SK-N-SH (cell line): ENCODE results near the gene ASB5. TPM values are rescaled to one million over a fixed set of nuclear protein-coding genes. Genes with fewer than 3 reads are reported as not detected.

ENCODE experiments used
- CTCF ChIA-PET: fragments of 300-600, 350-600 bp; formaldehyde crosslinking; extraction: SDS; loops from one replicate; lab custom pipeline; 2021; lab: Yijun Ruan, JAX
- POLR2A ChIA-PET: fragments of 350-600 bp; sonication (Branson Sonifier 250); formaldehyde crosslinking; extraction: SDS; loops from one replicate; lab custom pipeline; 2020; ENCODE audit warnings: antibody characterized with exemption, inconsistent platforms; lab: Yijun Ruan, JAX
- DNase-seq: peaks from one replicate; pipeline ENCODE4 v3.0.0; 2012
- H2AFZ ChIP-seq: fragments of 200-600 bp; sonication (generic); 2 replicates; pipeline ENCODE4 v1.8.1; 2016; ENCODE audit warnings: antibody characterized with exemption, mild to moderate bottlenecking, low read depth
- H3F3A ChIP-seq: fragments of 200-600 bp; sonication (generic); replicated peaks from 2 replicates; pipeline ENCODE3; 2016; ENCODE audit warnings: antibody characterized with exemption, mild to moderate bottlenecking; ENCODE audit not compliant: insufficient read depth
- H3K27ac ChIP-seq, 2 experiments: fragments of 200-500 bp in 1 of 2; fragments of 200-600 bp in 1 of 2; sonication (Bioruptor generic) in 1 of 2; sonication (generic), shearing (Covaris generic) in 1 of 2; 2 replicates each; pipeline versions ENCODE4 v1.5.1 to v1.6.1; 2014 to 2016; ENCODE audit warnings: low read depth in 2 of 2, inconsistent platforms in 1 of 2, low read length in 1 of 2, mild to moderate bottlenecking in 1 of 2, mixed read lengths in 1 of 2
- H3K27me3 ChIP-seq: fragments of 200-600 bp; sonication (generic), shearing (Covaris generic); 2 replicates; pipeline ENCODE4 v1.6.1; 2016; ENCODE audit warnings: mixed run types; ENCODE audit not compliant: insufficient read depth
- H3K36me3 ChIP-seq, 2 experiments: fragments of 200-500 bp in 1 of 2; fragments of 200-600 bp in 1 of 2; sonication (Bioruptor generic) in 1 of 2; sonication (generic) in 1 of 2; replicated peaks in 1 of 2; 2 replicates each; pipeline versions ENCODE3 to v1.5.1; 2014 to 2016; ENCODE audit warnings: low read length in 1 of 2, mild to moderate bottlenecking in 1 of 2; ENCODE audit not compliant: insufficient read depth in 2 of 2, control insufficient read depth in 1 of 2
- H3K4me1 ChIP-seq, 2 experiments: fragments of 200-500 bp in 1 of 2; fragments of 200-600 bp in 1 of 2; sonication (Bioruptor generic) in 1 of 2; sonication (generic), shearing (Covaris generic) in 1 of 2; 2 replicates each; pipeline versions ENCODE4 v1.5.1 to v1.6.1; 2014 to 2016; ENCODE audit warnings: low read depth in 1 of 2, low read length in 1 of 2, mixed run types in 1 of 2; ENCODE audit not compliant: insufficient read depth in 2 of 2, control insufficient read depth in 1 of 2
- H3K4me2 ChIP-seq: fragments of 200-600 bp; sonication (generic), shearing (Covaris generic); 2 replicates; pipeline ENCODE4 v1.6.1; 2017; ENCODE audit warnings: mixed run types
- H3K4me3 ChIP-seq, 2 experiments: fragments of 200-500 bp in 1 of 2; fragments of 200-600 bp in 1 of 2; sonication (Bioruptor generic) in 1 of 2; sonication (generic), shearing (Covaris generic) in 1 of 2; 2 replicates each; pipeline versions ENCODE4 v1.5.1 to v1.8.1; 2014 to 2016; ENCODE audit warnings: low read depth in 2 of 2, inconsistent platforms in 1 of 2, low read length in 1 of 2, mild to moderate bottlenecking in 1 of 2, mixed read lengths in 1 of 2, moderate library complexity in 1 of 2
- H3K79me2 ChIP-seq: fragments of 200-600 bp; sonication (generic); 2 replicates; pipeline ENCODE4 v1.8.1; 2017; ENCODE audit warnings: mild to moderate bottlenecking; ENCODE audit not compliant: insufficient read depth
- H3K9ac ChIP-seq: fragments of 200-600 bp; sonication (generic); 2 replicates; pipeline ENCODE4 v1.6.1; 2017; ENCODE audit warnings: mixed run types
- H3K9me2 ChIP-seq: fragments of 200-600 bp; sonication (generic); 2 replicates; pipeline ENCODE4 v1.6.1; 2017; ENCODE audit warnings: mixed run types
- H3K9me3 ChIP-seq: fragments of 200-600 bp; sonication (generic); 2 replicates; pipeline ENCODE4 v1.6.1; 2017; ENCODE audit warnings: mixed run types, mild to moderate bottlenecking, moderate library complexity
- H4K20me1 ChIP-seq: fragments of 200-600 bp; sonication (generic); 2 replicates; pipeline ENCODE4 v1.6.1; 2017; ENCODE audit warnings: mild to moderate bottlenecking, mixed run types; ENCODE audit not compliant: insufficient read depth
- FOXJ3 ChIP-seq: sonication (generic); formaldehyde crosslinking; IDR thresholded peaks from 2 replicates; pipeline ENCODE4 v1.5.1; 2020; ENCODE audit warnings: mild to moderate bottlenecking, missing genetic modification reagents
- FOXM1 ChIP-seq: IDR thresholded peaks from 2 replicates; pipeline ENCODE4 v1.4.0; 2012; ENCODE audit warnings: low read depth, mild to moderate bottlenecking
- GATA2 ChIP-seq: sonication (generic); formaldehyde crosslinking; IDR thresholded peaks from 2 replicates; pipeline ENCODE4 v1.5.0; 2020; ENCODE audit warnings: mild to moderate bottlenecking, missing genetic modification reagents
- IRF3 ChIP-seq: fragments of 150-350 bp; IDR thresholded peaks from 2 replicates; pipeline ENCODE4 v1.6.1; 2016; ENCODE audit warnings: mild to moderate bottlenecking, low read depth, low read length
- MEF2A ChIP-seq: IDR thresholded peaks from 2 replicates; pipeline ENCODE4 v1.4.0; 2012; ENCODE audit warnings: low read depth, borderline replicate concordance
- MXI1 ChIP-seq: IDR thresholded peaks from 2 replicates; pipeline ENCODE4 v1.6.1; 2012; ENCODE audit warnings: mild to moderate bottlenecking, low read depth, low read length, improper control_type of control experiment
- NFIC ChIP-seq: IDR thresholded peaks from 2 replicates; pipeline ENCODE4 v1.4.0; 2012; ENCODE audit warnings: borderline replicate concordance
- NRF1 ChIP-seq: IDR thresholded peaks from 2 replicates; pipeline ENCODE4 v1.6.1; 2012; ENCODE audit warnings: low read depth, mild to moderate bottlenecking, low read length
- PBX3 ChIP-seq: IDR thresholded peaks from 2 replicates; pipeline ENCODE4; 2012
- RAD21 ChIP-seq: IDR thresholded peaks from 2 replicates; pipeline ENCODE4 v1.6.1; 2012; ENCODE audit warnings: mild to moderate bottlenecking, low read length
- RFX5 ChIP-seq: IDR thresholded peaks from 2 replicates; pipeline ENCODE4 v1.6.1; 2012; ENCODE audit warnings: mild to moderate bottlenecking, improper control_type of control experiment, low read length
- RXRA ChIP-seq: IDR thresholded peaks from 2 replicates; pipeline ENCODE4 v1.4.0; 2012; ENCODE audit warnings: low read depth, mild to moderate bottlenecking, borderline replicate concordance
- USF1 ChIP-seq: IDR thresholded peaks from 2 replicates; pipeline ENCODE4 v1.4.0; 2012; ENCODE audit warnings: low read depth, borderline replicate concordance
- YY1 ChIP-seq: IDR thresholded peaks from 2 replicates; pipeline ENCODE4 v1.4.0; 2012; ENCODE audit warnings: low read depth, mild to moderate bottlenecking
- WGBS: methylation state at CpG from one replicate; pipeline ENCODE4 v1.1.6; 2017; ENCODE audit warnings: low lambda C conversion rate; 5-methylcytosine and 5-hydroxymethylcytosine counted together
- polyA plus RNA-seq, 3 experiments: library from polyadenylated mRNA; depleted of rRNA; stranded (reverse); fragments of >200 nt; gene quantifications; 2 replicates each; pipeline ENCODE4 v1.2.3, GENCODE V29; 2012
- TF ChIP-seq, protein P1 (sequence below): IDR thresholded peaks from 2 replicates; pipeline ENCODE4 v1.6.1; 2012; ENCODE audit warnings: mild to moderate bottlenecking, low read depth, low read length, moderate library complexity

Gene ASB5
- polyA plus RNA-seq, 1 of the 3 experiments (the other 2 are of a cell fraction) = 0.13 TPM

- 88% methylated on average over 1 of the region's 1 CpG for WGBS
- ChIA-PET POLR2A (no interaction called here), CTCF (interaction anchor here (0.7 to 1.2 kb wide), 3 partner anchors 9 to 16 kb away, joined by 3 read pairs; no protein-coding TSS in a partner anchor)
- no peak overlapping the region for H3K4me3 ChIP-seq
- no peaks in the 10 kb centered on the region for H3K4me1 ChIP-seq
- H3K27ac ChIP-seq = no peak overlapping the region
- no peaks in the 10 kb centered on the region for H3K9me3 ChIP-seq
- no peaks in the 10 kb centered on the region for H4K20me1 ChIP-seq
- no peaks in the 10 kb centered on the region for H3F3A ChIP-seq
- no peaks in the 10 kb centered on the region for H3K9me2 ChIP-seq
- H3K79me2 ChIP-seq = no peaks in the 10 kb centered on the region
- no peak for DNase-seq
- H3K36me3 ChIP-seq = no peaks in the 10 kb centered on the region
- TF ChIP-seq MEF2A = no peak
- no peak for TF ChIP-seq USF1
- TF ChIP-seq RAD21 = no peak
- TF ChIP-seq, protein P1, sequence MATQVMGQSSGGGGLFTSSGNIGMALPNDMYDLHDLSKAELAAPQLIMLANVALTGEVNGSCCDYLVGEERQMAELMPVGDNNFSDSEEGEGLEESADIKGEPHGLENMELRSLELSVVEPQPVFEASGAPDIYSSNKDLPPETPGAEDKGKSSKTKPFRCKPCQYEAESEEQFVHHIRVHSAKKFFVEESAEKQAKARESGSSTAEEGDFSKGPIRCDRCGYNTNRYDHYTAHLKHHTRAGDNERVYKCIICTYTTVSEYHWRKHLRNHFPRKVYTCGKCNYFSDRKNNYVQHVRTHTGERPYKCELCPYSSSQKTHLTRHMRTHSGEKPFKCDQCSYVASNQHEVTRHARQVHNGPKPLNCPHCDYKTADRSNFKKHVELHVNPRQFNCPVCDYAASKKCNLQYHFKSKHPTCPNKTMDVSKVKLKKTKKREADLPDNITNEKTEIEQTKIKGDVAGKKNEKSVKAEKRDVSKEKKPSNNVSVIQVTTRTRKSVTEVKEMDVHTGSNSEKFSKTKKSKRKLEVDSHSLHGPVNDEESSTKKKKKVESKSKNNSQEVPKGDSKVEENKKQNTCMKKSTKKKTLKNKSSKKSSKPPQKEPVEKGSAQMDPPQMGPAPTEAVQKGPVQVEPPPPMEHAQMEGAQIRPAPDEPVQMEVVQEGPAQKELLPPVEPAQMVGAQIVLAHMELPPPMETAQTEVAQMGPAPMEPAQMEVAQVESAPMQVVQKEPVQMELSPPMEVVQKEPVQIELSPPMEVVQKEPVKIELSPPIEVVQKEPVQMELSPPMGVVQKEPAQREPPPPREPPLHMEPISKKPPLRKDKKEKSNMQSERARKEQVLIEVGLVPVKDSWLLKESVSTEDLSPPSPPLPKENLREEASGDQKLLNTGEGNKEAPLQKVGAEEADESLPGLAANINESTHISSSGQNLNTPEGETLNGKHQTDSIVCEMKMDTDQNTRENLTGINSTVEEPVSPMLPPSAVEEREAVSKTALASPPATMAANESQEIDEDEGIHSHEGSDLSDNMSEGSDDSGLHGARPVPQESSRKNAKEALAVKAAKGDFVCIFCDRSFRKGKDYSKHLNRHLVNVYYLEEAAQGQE = no peak
- no peak for TF ChIP-seq RXRA
- TF ChIP-seq YY1 = no peak
- no peak for TF ChIP-seq MXI1
- TF ChIP-seq PBX3 = no peak
- no peak for TF ChIP-seq RFX5
- no peak for TF ChIP-seq GATA2 (CRISPR knock-in tag)
- no peak for TF ChIP-seq IRF3
- TF ChIP-seq FOXJ3 (CRISPR knock-in tag) = no peak
- TF ChIP-seq NFIC = no peak
- no peak for TF ChIP-seq NRF1
- TF ChIP-seq FOXM1 = no peak
- TF ChIP-seq, all 33 proteins: peak for 0
- Histone ChIP-seq H2AFZ (no peak overlapping the region), H3K9ac (no peak overlapping the region), H3K4me2 (no peak overlapping the region), H3K27me3 (no peaks in the 10 kb centered on the region)
These were observed 24.6 kb upstream of the ASB5 start for GRCh38 chr4:176293660-176294059.
